ENCODE data around the gene MAP2. TPM values are rescaled to one million over a fixed set of nuclear protein-coding genes. Genes with fewer than 3 reads are reported as not detected.

Gene MAP2
- total RNA-seq, 4 donors from 2014 or later, result 73.8 to 211 (median 122) TPM

DNA sequence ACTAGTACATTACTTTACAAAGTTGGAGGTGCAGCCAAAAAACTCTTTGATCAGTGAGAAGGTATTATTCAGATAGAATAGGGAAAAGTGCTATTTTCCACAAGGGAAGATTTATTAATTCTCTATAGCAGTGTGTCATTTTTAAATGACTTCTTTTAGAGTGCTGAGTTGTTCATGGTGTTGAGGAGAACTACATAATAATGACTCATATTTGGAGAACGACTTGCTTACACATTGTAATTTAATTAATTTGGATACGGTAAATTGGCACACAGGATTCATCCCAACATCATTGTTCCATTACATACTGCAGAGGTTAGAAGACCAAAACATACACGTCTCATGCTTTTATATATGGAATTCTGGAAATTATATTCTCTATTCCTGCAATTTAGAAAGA lies 22.1 kb upstream of the MAP2 start:
- Histone ChIP-seq H3K36me3 (no peaks in the 10 kb centered on the region), H3K9me3 (no peaks in the 10 kb centered on the region), H3K4me3 (replicated peaks in 1 of 3) (no peak overlapping the region), H3K4me1 (no peaks in the 10 kb centered on the region), H3K27ac (no peak overlapping the region), H3K27me3 (no peaks in the 10 kb centered on the region)
- DNase-seq, result no peak
- TF ChIP-seq POLR2A (IDR thresholded peaks at IDR 0.05), result no peak
- WGBS, 2 donors, result 77 to 81% methylated on average over 3 of the region's 3 CpGs
- intact Hi-C loops (cut with DNase I), result no loop called here

DNA sequence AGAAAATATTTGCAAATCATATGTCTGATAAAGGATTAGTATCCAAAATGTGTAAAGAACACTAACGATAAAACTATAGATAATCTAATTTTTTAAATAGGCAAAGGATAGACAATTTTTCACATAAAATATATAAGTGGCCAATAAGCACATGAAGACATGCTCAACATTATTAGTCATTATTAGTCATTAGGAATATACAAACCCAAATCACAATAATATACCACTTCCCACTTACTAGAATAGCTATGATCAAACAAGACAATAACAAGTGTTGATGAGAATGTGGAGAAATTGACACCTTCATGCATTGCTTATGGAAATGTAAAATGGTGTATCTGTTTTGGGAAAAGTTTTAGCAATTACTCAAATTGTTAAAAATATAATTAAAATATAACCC lies 12.6 kb upstream of the MAP2 start:
- no peak overlapping the region for H3K4me3 ChIP-seq (replicated peaks in 1 of 3)
- no peaks in the 10 kb centered on the region for H3K36me3 ChIP-seq
- WGBS, 2 donors, result 90 to 99% methylated on average over 1 of the region's 1 CpG
- H3K27me3 ChIP-seq, result no peaks in the 10 kb centered on the region
- H3K4me1 ChIP-seq, result no peaks in the 10 kb centered on the region
- no peaks in the 10 kb centered on the region for H3K9me3 ChIP-seq
- intact Hi-C loops (cut with DNase I), result no loop called here
- TF ChIP-seq, protein P1, sequence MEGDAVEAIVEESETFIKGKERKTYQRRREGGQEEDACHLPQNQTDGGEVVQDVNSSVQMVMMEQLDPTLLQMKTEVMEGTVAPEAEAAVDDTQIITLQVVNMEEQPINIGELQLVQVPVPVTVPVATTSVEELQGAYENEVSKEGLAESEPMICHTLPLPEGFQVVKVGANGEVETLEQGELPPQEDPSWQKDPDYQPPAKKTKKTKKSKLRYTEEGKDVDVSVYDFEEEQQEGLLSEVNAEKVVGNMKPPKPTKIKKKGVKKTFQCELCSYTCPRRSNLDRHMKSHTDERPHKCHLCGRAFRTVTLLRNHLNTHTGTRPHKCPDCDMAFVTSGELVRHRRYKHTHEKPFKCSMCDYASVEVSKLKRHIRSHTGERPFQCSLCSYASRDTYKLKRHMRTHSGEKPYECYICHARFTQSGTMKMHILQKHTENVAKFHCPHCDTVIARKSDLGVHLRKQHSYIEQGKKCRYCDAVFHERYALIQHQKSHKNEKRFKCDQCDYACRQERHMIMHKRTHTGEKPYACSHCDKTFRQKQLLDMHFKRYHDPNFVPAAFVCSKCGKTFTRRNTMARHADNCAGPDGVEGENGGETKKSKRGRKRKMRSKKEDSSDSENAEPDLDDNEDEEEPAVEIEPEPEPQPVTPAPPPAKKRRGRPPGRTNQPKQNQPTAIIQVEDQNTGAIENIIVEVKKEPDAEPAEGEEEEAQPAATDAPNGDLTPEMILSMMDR (IDR thresholded peaks at IDR 0.05), result no peak
- TF ChIP-seq POLR2A (IDR thresholded peaks at IDR 0.05), result no peak
- no peak overlapping the region for H3K27ac ChIP-seq
- DNase-seq, result no peak

DNA sequence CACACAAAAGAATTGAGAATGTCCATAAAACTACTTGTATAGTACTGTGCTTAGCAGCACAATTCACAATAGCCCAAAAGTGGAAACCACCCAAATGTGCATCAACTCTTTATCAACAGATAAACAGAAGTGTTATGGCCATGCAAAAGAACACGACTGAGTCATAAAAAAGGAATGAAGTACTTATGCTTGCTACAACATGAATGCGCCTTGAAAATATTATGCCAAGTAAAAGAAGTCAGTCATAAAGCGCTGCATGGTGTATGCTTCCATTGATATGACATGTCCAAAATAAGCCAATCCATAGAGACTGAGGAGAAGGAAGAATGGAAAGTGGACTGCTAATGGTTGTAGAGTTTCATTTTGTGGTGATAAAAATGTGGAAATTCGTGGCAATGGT lies 12.1 kb upstream of the MAP2 start:
- H3K36me3 ChIP-seq, result no peaks in the 10 kb centered on the region
- intact Hi-C loops (cut with DNase I), result no loop called here
- H3K4me3 ChIP-seq (replicated peaks in 1 of 3), result no peak overlapping the region
- no peak for TF ChIP-seq POLR2A (IDR thresholded peaks at IDR 0.05)
- no peak overlapping the region for H3K27ac ChIP-seq
- 82 to 84% methylated on average over 4 of the region's 4 CpGs for WGBS, 2 donors
- no peaks in the 10 kb centered on the region for H3K9me3 ChIP-seq
- no peaks in the 10 kb centered on the region for H3K4me1 ChIP-seq
- no peak for DNase-seq
- no peaks in the 10 kb centered on the region for H3K27me3 ChIP-seq

DNA sequence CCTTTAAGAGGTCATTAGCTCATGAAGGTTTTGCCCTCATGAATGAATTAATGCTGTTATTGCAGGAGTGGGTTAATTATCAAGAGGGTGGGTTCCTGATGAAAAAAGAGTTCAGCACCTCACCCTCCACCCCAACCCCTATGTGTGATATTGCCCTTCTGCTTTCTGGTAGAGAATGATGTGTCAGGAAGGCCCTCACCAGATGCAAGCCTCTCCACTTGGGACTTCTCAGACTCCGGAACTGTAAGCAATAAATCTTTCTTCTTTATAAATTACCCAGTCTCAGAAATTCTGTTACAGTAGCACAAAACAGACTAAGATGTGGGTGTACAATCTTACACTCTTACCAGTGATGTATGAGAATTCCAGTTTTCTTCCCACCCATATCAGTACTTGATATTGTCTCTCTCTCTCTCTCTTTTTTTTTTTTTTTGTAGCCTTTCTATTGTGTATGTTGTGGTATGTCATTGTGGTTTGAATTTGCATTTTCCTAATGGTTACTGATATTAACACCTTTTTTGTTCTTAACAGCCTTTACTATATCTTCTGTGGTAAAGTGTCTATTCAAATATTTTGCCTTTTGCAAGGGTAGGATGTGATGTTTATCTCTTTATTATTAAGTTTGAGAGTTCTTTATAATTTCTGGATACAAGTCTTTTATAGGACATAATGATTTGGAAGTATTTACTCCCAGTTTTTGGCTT lies 10.4 kb upstream of the MAP2 start:
- H3K36me3 ChIP-seq, result no peaks in the 10 kb centered on the region
- no peak overlapping the region for H3K27ac ChIP-seq
- intact Hi-C loops (cut with DNase I), result no loop called here
- no peaks in the 10 kb centered on the region for H3K9me3 ChIP-seq
- WGBS, 2 donors, result 81 to 85% methylated on average over 1 of the region's 1 CpG
- no peak for DNase-seq
- H3K4me3 ChIP-seq (replicated peaks in 1 of 3), result no peak overlapping the region
- no peaks in the 10 kb centered on the region for H3K27me3 ChIP-seq
- TF ChIP-seq, protein P1 (IDR thresholded peaks at IDR 0.05), result no peak
- no peak for TF ChIP-seq POLR2A (IDR thresholded peaks at IDR 0.05)
- no peaks in the 10 kb centered on the region for H3K4me1 ChIP-seq

DNA sequence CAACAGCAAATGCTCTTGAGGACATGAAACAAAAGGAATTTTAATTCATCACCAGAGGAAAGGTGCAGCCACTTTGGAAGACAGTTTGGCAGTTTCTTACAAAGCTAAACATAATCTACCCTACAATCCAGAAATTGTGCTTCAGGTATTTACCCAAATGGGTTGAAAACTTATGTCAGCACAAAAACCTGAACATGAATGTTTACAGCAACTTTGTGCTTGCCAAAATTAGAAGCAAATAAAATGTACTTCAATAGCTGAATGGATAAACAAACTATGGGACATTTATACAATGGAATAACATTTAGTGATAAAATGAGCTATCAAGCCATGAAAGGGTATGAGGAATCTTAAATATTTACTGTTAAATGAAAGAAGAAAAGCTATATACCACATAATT lies 6.9 kb upstream of the MAP2 start:
- Histone ChIP-seq H3K36me3 (no peaks in the 10 kb centered on the region), H3K27ac (no peak overlapping the region), H3K27me3 (no peaks in the 10 kb centered on the region), H3K4me3 (replicated peaks in 1 of 3) (no peak overlapping the region), H3K4me1 (no peaks in the 10 kb centered on the region), H3K9me3 (no peaks in the 10 kb centered on the region)
- DNase-seq, result no peak
- TF ChIP-seq POLR2A (IDR thresholded peaks at IDR 0.05), result no peak
- TF ChIP-seq, protein P1 (IDR thresholded peaks at IDR 0.05), result no peak
- intact Hi-C loops (cut with DNase I), result no loop called here

DNA sequence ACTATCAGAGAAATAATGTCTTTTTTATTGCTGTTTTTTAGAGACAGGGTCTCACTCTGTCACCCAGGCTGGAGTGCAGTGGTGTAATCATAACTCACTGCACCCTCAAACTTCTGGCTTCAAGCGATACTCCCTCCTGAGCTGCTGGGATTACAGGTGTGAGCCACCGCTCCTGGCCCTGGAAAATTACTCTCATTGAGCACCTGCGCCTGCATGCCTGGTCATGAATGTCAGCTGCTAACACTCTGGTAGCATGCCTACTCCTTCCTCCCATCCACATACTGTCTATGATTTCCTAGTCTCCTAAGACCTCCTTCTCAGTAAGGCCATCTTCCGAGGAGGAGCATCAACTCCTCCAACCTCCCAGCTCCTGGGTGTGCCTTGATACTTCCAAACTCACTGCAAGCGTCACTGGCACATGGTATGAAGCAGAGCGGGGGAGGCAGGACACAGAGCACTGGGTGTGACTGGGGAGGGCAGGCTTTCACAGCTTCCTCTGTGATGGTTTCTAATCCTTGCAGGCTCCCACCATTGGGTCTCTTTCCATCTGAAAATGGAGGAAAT lies 1.6 kb upstream of the MAP2 start:
- TF ChIP-seq POLR2A (IDR thresholded peaks at IDR 0.05), result no peak
- TF ChIP-seq, protein P1 (IDR thresholded peaks at IDR 0.05), result no peak
- peaks cover 15 to 21% of the 10 kb centered on the region in 2 donors for H3K4me1 ChIP-seq
- H3K36me3 ChIP-seq, result no peaks in the 10 kb centered on the region
- no peak overlapping the region for H3K27ac ChIP-seq
- DNase-seq, result no peak
- no peaks in the 10 kb centered on the region for H3K9me3 ChIP-seq
- H3K27me3 ChIP-seq, result no peaks in the 10 kb centered on the region
- no peak overlapping the region for H3K4me3 ChIP-seq (replicated peaks in 1 of 3)
- intact Hi-C loops (cut with DNase I), result loop anchor here (10.0 kb wide), 1 partner anchor 133 kb away; no protein-coding TSS in a partner anchor
- 88 to 91% methylated on average over 6 of the region's 6 CpGs for WGBS, 2 donors
